ENCODE data around the gene WNT9B.

Gene WNT9B

DNA sequence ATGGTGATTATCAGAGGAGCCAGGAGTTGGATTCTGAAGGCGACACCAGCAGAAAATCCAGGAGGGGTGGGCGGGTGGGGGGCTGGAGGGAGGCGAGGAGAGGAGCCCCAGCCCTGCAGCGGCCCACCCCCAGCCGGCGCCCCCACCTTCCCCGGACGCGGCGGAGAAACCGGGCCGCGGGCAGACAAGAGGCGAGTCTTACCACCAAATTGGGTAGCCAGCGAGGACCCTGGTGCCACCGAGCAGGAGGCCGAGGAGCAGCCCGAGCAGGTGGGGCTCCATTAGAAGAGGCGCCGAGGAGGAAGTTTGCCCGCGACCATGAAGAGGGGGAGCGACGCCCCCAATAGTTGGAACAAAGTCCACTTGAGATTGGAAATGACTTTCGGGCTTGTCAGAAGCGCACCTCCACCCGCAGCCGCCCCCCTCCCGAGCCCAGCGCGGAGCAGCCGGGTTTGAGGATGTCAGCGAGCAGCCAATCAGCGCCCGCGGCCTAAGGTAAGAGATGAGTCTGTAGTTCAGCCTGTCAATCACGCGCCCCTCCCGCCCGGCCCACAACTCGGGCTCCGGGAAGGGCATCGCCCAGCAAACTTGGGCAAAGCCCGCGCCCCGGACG, 33.0 kb upstream of the WNT9B start, which contains the start of gene WNT3:
TSS of gene WNT3 (minus strand) at position 377 of the 613 bp plus-strand sequence. CDS start at position 282, 95 bp downstream.
- TF ChIP-seq GATA3 (IDR thresholded peaks at IDR 0.05; ENCODE audit: low read depth, low read length) (no peak), GATA2 (IDR thresholded peaks at IDR 0.05; ENCODE audit: low read depth, low read length) (no peak)

DNA sequence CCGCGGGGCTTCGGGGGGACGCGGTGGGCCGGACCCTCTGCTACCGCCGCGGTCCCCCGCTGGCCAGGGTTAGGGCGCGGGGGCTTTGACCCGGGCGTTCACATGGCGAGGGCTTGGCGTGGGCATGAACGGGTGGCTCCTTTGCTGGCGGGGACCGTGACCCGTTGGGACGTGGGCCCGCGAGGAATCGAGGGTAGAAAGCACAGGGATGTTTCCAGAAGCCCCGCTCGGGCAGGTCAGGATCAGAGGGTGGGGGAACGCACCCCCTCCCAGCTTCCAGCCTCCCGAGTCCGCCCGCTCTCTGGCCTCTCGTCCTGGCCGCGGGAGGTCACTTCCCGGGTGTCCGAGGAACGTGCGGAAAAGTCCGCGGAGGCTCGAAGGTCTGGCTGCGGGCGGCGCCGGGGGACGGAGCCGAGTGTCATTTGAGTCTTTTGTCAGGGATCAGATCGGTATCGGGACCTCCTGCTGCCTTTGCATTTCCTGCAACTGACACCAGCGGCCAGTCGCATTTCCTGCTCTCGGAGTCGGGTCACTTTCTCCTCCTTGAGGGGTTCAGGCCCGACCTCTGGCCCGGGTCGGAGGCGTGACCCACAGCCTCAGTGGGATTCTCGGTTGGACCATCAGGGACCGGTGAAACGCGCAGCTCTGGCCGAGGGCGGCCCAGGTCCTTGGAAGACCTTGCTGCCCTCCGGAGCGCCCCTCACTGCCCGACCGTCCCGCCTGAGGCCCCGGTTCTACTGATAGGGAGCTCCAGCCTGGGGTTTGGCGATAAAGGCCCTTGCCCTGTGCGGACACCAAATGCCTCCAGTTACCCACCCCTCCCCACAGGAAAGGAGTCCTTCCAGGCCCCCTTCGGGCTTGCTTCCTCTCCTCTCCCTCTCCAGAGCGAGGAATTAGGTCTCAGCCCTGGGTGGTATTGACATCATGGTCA, 32.2 kb upstream of the WNT9B start:
- TF ChIP-seq GATA3 (IDR thresholded peaks at IDR 0.05; ENCODE audit: low read depth, low read length) = no peak
- no peak for TF ChIP-seq GATA2 (IDR thresholded peaks at IDR 0.05; ENCODE audit: low read depth, low read length)

DNA sequence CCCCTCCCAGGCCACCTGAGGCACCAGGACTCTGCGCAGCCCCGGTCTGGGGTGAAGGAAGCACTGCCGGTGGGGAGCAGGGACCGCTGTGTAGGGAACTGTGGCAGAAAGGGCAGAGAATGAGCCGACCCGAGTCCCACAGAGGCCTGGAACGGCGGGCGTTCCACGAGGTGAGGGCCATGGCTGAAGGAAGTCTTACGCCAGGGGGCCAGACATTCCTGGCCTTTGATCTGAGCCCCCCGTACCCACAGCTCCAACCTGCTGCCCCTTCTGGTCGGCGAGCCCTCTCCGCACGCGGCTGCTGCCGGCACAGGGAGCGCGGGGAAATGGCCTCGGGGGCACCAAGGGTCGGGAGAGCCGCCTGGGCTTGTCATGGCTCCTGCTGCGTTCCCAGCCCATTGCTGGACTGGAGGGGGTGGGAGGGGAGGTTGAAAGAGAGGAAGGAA, 31.5 kb upstream of the WNT9B start:
- TF ChIP-seq GATA2 (IDR thresholded peaks at IDR 0.05; ENCODE audit: low read depth, low read length) (no peak), GATA3 (IDR thresholded peaks at IDR 0.05; ENCODE audit: low read depth, low read length) (no peak)

DNA sequence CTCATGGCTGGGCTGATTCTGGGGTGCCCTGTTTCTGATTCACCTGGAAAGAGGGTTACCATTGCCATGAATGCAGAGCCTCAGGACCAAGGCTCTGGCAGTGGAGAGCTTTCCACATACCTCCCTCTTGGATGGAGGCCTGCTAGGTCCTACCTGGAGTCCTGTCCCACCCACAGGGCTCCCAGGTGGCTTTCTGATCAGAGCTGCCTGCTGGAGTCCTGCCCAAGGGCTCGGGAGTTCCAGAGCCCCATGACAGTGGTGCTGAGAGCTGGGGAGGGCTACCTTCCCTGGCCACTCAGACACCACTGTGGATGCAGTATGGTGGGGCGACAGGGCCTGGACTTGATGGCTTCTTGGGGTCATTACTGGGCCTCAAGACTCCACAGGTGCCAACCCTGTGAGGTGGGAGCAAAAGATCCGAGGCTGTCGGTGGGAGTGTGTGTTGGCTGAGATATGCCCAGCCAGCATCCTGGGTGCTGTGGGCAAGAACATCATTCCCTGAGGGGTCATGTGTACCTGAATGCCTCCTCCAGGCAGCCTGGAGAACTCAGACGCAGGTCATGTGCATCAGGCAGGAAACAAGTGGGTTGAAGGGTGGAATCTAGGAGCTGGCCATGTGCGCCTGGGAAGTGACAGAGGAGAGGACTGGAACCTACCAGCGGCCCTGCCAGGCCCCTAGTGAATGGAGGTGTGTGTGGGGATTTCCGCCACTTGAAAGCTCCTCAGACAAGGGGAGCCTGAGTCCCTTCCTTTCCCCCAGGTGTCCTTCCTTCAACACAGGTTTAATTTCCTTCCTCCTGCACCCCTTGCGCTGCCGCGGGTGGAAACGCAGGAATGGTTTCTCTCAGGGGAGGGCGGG, 30.6 kb upstream of the WNT9B start:
- TF ChIP-seq GATA3 (IDR thresholded peaks at IDR 0.05; ENCODE audit: low read depth, low read length) = no peak
- TF ChIP-seq GATA2 (IDR thresholded peaks at IDR 0.05; ENCODE audit: low read depth, low read length) = no peak

DNA sequence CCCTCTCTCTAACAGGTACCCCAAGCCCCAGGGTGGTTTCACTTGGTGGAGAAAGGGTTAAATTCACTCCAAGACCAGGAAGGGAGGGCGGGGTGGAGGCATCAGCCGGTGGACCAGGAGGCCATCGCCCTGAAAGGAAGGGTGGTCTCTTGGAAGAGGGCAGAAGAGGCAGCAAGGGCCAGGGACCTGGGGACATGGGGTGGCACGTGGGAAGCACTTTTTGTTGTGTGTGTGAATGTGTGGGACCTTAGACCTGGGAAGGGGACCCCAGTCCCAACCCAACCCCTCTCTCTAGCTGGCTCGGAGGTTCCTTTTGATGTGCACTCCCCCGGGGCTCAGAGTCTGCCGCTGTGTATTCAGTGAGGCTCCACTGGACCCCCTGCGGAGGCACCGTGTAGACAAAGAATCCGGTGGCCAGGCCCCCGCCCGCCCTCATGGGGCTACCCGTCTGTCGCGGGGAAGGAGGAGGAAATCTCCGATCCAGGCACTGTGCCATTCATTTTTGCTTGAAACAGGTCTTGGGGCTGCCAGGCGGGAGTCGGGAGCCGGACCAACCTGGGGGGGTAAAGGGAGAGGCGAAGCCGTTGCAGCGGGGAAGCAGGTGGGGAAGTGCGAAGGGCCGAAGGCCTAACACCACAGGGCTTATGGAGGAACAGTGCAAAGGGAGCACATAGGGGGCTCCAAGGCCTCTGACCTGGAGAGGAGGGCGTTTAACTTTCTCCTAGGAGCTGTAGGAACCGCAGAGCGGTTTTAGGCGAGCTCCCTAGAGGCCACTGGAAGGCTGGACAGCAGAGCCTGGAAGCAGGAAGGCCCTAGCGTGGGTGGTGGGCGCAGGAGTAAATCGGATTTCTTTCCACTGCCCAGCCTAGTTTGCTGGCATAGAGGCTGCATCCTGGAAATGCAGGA, 29.6 kb upstream of the WNT9B start:
- TF ChIP-seq GATA2 (IDR thresholded peaks at IDR 0.05; ENCODE audit: low read depth, low read length) = no peak
- no peak for TF ChIP-seq GATA3 (IDR thresholded peaks at IDR 0.05; ENCODE audit: low read depth, low read length)

DNA sequence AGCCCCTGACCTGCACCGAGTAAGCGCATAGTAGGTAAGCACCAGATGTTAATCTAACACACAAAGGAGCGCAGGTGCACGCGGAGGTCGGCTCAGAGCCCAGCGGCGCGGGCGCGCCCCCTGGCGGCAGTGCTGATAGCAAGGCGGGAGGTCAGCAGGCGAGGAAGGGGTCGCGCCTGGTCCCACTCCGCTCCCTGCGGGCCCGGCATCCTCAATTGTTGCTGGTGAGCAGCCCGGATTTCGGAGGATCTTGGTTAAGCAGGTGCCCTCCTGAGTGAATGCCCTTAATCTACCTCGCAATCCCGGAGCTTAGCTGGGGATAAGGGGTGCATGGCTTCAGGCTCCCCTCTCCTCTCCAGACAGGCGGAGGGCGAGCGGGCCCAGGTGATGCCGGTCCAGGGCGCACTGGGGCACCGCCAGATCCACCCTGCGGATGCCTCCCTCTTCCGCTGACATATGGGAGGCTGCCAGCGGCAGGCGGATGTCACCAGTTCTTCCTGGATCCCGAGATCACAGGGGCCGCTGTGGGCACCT, 28.9 kb upstream of the WNT9B start:
- TF ChIP-seq GATA2 (IDR thresholded peaks at IDR 0.05; ENCODE audit: low read depth, low read length) (no peak), GATA3 (IDR thresholded peaks at IDR 0.05; ENCODE audit: low read depth, low read length) (no peak)

DNA sequence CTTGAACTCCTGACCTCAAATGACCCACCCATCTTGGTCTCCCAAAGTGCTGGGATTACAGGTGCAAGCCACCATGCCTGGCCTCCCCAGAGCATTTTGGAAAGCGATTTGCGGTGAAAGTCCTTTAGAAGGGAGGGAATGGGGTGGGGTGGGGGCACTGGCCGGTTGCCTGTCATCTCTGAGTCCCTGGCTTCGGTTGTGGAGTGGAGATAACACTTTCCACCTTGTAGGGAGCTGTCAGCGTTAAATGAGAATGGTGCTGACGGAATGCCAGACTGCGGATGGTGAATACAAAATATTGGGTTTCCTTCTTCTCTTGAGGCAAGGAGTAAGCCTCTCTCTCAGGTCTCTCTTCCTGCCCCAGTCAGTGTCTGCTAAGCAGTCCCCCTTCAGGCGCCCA, 27.7 kb upstream of the WNT9B start:
- TF ChIP-seq GATA2 (IDR thresholded peaks at IDR 0.05; ENCODE audit: low read depth, low read length) (no peak), GATA3 (IDR thresholded peaks at IDR 0.05; ENCODE audit: low read depth, low read length) (no peak)

DNA sequence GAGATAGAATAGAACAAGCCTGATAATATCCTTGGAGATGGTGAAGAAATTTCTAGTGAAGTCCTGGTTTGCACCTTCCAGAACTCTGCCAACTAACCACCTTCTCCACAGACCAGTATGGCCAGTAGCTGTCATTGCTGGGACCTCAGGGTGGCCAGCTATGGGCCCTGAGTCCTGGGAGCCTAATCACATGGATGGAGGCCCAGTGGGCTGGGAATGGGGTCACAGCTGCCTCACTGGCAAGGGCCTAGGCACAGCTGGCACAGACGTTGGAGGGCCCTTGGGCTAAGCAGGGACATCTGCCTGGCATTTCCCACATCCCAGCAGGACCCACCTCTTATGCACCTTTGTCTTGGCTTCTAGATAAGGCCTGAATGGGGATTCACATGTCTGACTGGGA, 25.3 kb upstream of the WNT9B start:
- TF ChIP-seq GATA3 (IDR thresholded peaks at IDR 0.05; ENCODE audit: low read depth, low read length) = no peak
- TF ChIP-seq GATA2 (IDR thresholded peaks at IDR 0.05; ENCODE audit: low read depth, low read length) = no peak

DNA sequence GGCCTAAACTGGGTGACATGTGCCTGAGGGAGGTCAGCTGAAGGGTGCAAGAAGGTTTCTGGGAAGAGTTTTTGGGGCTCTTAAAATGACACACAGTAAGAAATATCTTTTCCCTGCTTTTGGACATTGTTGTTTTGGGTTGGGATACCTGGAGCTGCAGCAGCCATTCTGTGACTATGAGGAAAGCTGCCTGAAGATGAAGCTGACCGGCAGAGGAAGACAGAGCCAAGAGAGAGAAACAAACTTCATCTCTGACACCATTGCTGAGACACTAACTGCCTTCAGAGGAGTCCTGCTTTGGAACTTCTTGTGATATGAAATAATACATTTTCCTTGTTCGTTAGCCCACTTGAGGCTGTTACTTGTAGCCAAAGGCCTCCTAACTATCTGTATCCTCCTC, 24.1 kb upstream of the WNT9B start:
- TF ChIP-seq GATA3 (IDR thresholded peaks at IDR 0.05; ENCODE audit: low read depth, low read length) = no peak
- no peak for TF ChIP-seq GATA2 (IDR thresholded peaks at IDR 0.05; ENCODE audit: low read depth, low read length)

DNA sequence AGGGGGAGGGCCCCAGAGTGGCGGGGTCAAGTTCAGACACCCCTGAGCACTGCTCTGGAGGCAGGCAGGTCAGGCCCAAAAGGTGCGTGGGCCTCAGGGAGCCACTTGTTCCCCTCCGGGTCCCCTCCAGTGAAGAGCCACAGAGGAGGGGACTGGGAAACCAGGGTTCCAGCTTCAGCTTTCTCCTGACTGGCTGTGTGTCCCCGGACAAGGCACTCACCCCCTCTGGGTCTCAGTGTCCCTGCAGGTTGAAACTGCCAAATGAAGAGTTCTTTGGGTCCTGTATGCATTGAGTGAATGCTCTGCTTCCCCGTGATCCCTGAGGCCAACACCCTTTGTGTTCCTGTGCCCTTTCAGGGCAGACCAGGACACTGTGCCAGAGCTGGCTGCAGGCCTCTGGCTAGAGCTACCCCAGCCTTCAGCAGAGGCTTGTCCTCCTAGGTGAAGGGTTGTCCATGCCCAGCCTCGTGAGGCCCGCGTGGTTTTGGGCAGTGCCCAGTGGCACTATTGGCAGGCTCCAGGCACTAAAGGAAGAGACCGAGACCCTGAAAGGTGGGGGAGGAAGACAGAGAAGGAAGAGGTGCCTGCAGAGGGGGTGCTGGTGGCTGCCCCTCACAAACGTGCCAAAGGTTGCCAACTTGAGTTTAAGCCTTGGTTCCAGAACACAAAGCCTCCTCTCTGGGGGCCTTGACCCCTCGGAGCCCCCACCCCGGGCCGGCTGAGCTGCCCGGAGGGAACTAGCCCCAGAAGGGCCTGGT, 19.6 kb upstream of the WNT9B start:
- no peak for TF ChIP-seq GATA2 (IDR thresholded peaks at IDR 0.05; ENCODE audit: low read depth, low read length)
- TF ChIP-seq GATA3 (IDR thresholded peaks at IDR 0.05; ENCODE audit: low read depth, low read length) = no peak

DNA sequence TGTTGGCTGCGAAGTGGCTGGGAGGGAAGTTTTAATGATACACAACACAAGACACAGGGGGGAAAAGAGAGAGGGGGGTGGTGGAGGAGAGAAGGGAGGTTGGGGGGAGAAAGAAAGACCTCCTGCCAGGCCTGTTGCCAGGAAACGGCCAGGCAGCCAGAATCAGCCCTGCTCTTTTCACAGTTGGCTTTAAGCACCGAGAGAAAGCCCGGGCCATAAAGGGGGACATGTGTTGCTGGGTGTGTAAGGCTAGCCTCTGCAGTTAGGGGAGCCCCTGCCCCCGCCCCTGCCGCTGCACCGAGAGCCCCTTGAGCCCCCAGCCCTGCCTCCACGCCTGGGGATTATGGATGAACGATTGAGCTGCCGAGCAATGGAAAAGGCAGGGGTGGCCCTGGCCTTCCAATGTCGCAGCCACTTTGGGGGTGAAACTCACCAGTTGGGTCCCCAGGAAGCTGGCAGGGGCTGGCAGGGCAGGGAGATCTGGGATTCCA, 19.0 kb upstream of the WNT9B start:
- TF ChIP-seq GATA2 (IDR thresholded peaks at IDR 0.05; ENCODE audit: low read depth, low read length) = no peak
- no peak for TF ChIP-seq GATA3 (IDR thresholded peaks at IDR 0.05; ENCODE audit: low read depth, low read length)

Measured in SH-SY5Y (cell line).